ENCODE measurements around the gene PSEN1.

DNA sequence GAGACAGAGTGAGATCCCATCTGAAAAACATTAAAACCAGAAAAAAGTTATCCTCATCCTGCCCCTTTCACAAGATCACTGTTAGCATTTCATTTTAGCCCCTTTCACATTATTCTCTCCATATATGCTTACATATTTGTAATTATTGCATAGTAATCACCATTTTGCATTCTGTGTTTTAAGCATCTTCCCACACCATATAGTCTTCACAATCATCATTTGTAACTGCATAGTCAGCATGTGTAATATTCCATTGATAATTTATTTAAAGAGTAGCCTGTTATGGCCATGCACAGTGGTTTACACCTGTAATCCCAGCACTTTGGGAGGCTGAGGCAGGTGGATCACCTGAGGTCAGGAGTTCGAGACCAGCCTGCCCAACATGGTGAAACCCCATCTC, 112.8 kb downstream of the PSEN1 start:
- TF ChIP-seq ZFP36 (IDR thresholded peaks at IDR 0.05; ENCODE audit: borderline replicate concordance, partially characterized antibody) (no peak), KDM5A (IDR thresholded peaks at IDR 0.05) (no peak), CTCF (IDR thresholded peaks at IDR 0.05) (no peak), RARB (CRISPR knock-in tag; IDR thresholded peaks at IDR 0.05) (no peak), RFX5 (IDR thresholded peaks at IDR 0.05) (no peak), USF2 (IDR thresholded peaks at IDR 0.05) (no peak), RAD21 (conservative IDR thresholded peaks at IDR 0.05 in 1 of 2, IDR thresholded peaks at IDR 0.05 in 1 of 2) (no peak), MYC (IDR thresholded peaks at IDR 0.05; ENCODE audit: borderline replicate concordance, low read length) (no peak), POLR2A (IDR thresholded peaks at IDR 0.05; ENCODE audit: low read length) (no peak), EP300 (IDR thresholded peaks at IDR 0.05) (no peak)
- TF ChIP-seq, protein P1, sequence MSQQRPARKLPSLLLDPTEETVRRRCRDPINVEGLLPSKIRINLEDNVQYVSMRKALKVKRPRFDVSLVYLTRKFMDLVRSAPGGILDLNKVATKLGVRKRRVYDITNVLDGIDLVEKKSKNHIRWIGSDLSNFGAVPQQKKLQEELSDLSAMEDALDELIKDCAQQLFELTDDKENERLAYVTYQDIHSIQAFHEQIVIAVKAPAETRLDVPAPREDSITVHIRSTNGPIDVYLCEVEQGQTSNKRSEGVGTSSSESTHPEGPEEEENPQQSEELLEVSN (IDR thresholded peaks at IDR 0.05; ENCODE audit: borderline replicate concordance, low read depth), result no peak
